Smooth muscle cell (in vitro differentiated cells): ENCODE data around the gene PPP1R3E. TPM values are rescaled to one million over a fixed set of nuclear protein-coding genes. Genes with fewer than 3 reads are reported as not detected.

ENCODE experiments used
- DNase-seq: peaks from one replicate; lab custom pipeline; 2025; ENCODE audit not compliant: unreplicated experiment; lab: John Stamatoyannopoulos, UW
- H2AFZ ChIP-seq: fragments of 200-600 bp; sonication (generic); 2 replicates; pipeline ENCODE4 v1.6.0; 2016; ENCODE audit warnings: antibody characterized with exemption, low read depth, mild to moderate bottlenecking
- H3F3A ChIP-seq: fragments of 200-600 bp; sonication (generic); 2 replicates; pipeline ENCODE4 v1.6.0; 2017; ENCODE audit warnings: antibody characterized with exemption, low read depth
- H3K27ac ChIP-seq: fragments of 200-600 bp; sonication (generic); 2 replicates; pipeline ENCODE4 v1.5.1; 2016; ENCODE audit warnings: low read depth, mild to moderate bottlenecking
- H3K27me3 ChIP-seq: fragments of 200-600 bp; sonication (generic); 2 replicates; pipeline ENCODE4 v1.6.1; 2016; ENCODE audit warnings: low read depth, mild to moderate bottlenecking
- H3K36me3 ChIP-seq: fragments of 200-600 bp; sonication (generic); 2 replicates; pipeline ENCODE4 v1.5.1; 2016; ENCODE audit warnings: low read depth
- H3K4me1 ChIP-seq: fragments of 200-600 bp; sonication (generic); 2 replicates; pipeline ENCODE4 v1.5.1; 2016; ENCODE audit warnings: low read depth
- H3K4me2 ChIP-seq: fragments of 200-600 bp; sonication (generic); 2 replicates; pipeline ENCODE4 v1.6.0; 2016; ENCODE audit warnings: mild to moderate bottlenecking
- H3K4me3 ChIP-seq: fragments of 200-600 bp; sonication (generic); 2 replicates; pipeline ENCODE4 v1.5.1; 2016; ENCODE audit warnings: mild to moderate bottlenecking
- H3K79me2 ChIP-seq: fragments of 200-600 bp; sonication (generic); 2 replicates; pipeline ENCODE4 v1.6.0; 2016; ENCODE audit warnings: low read depth, mild to moderate bottlenecking
- H3K9ac ChIP-seq: fragments of 200-600 bp; sonication (generic); 2 replicates; pipeline ENCODE4 v1.6.0; 2016; ENCODE audit warnings: low read depth
- H3K9me3 ChIP-seq: fragments of 200-600 bp; sonication (generic); replicated peaks from 2 replicates; pipeline ENCODE4 v1.5.1; 2016; ENCODE audit warnings: low read depth
- H4K20me1 ChIP-seq: fragments of 200-600 bp; sonication (generic); 2 replicates; pipeline ENCODE4 v1.6.0; 2016; ENCODE audit warnings: low read depth
- CTCF ChIP-seq: fragments of 200-600 bp; sonication (generic); IDR thresholded peaks from 2 replicates; pipeline ENCODE4 v1.5.1; 2017; ENCODE audit warnings: borderline replicate concordance, mild to moderate bottlenecking, antibody characterized with exemption; ENCODE audit not compliant: insufficient read depth, poor library complexity, severe bottlenecking
- WGBS: methylation state at CpG from one replicate; pipeline ENCODE4 v1.1.7; 2016; ENCODE audit warnings: low lambda C conversion rate; 5-methylcytosine and 5-hydroxymethylcytosine counted together
- polyA plus RNA-seq: library from polyadenylated mRNA; unstranded; fragments of >200 nt; fragmentation: Nextera tagmentation; extraction: Ambion mirVana; gene quantifications from 2 replicates; pipeline ENCODE4 v1.2.1, GENCODE V29; 2016
- total RNA-seq: library from RNA; depleted of rRNA; stranded (reverse); fragments of >200 nt; gene quantifications from 2 replicates; pipeline ENCODE4 v1.2.3, GENCODE V29; 2014

PPP1R3E gene
- total and polyA plus RNA-seq, 2 experiments from 2014 or later, result 0.71 to 2.0 TPM

GRCh38 chr14:23319746-23320583, 17.3 kb upstream of the PPP1R3E start:
- peaks cover 31% of the 10 kb centered on the region for H4K20me1 ChIP-seq
- peak overlapping the region; percentile 15 for H3K9ac ChIP-seq
- no peak for TF ChIP-seq CTCF
- H3K4me1 ChIP-seq, result peaks cover 19% of the 10 kb centered on the region
- peak overlapping the region; percentile 37 for H3K4me3 ChIP-seq
- peak overlapping the region; percentile 75 for H3K4me2 ChIP-seq
- peak overlapping the region; percentile 62 for H2AFZ ChIP-seq
- H3K36me3 ChIP-seq, result peaks cover 3% of the 10 kb centered on the region
- no peak for DNase-seq
- no peaks in the 10 kb centered on the region for H3K9me3 ChIP-seq
- peak overlapping the region; percentile 77 for H3K27ac ChIP-seq
- peaks cover 34% of the 10 kb centered on the region for H3K79me2 ChIP-seq
- no peaks in the 10 kb centered on the region for H3K27me3 ChIP-seq
- 96% methylated on average over 17 of the region's 17 CpGs for WGBS
- peaks cover 44% of the 10 kb centered on the region for H3F3A ChIP-seq

GRCh38 chr14:23316300-23316699, 13.6 kb upstream of the PPP1R3E start:
- Histone ChIP-seq H3K79me2 (peaks cover 17% of the 10 kb centered on the region), H3F3A (peaks cover 26% of the 10 kb centered on the region), H3K4me3 (no peak overlapping the region), H4K20me1 (peaks cover 10% of the 10 kb centered on the region), H2AFZ (no peak overlapping the region), H3K27ac (no peak overlapping the region), H3K27me3 (no peaks in the 10 kb centered on the region), H3K4me2 (no peak overlapping the region), H3K9ac (no peak overlapping the region), H3K36me3 (peaks cover 3% of the 10 kb centered on the region), H3K4me1 (peaks cover 6% of the 10 kb centered on the region), H3K9me3 (no peaks in the 10 kb centered on the region)
- no peak for TF ChIP-seq CTCF
- WGBS, result 97% methylated on average over 5 of the region's 5 CpGs
- no peak for DNase-seq

GRCh38 chr14:23310546-23310945, 7.9 kb upstream of the PPP1R3E start:
- Histone ChIP-seq H3K79me2 (peaks cover 56% of the 10 kb centered on the region), H3K4me2 (no peak overlapping the region), H3K27me3 (no peaks in the 10 kb centered on the region), H3K27ac (no peak overlapping the region), H3F3A (peaks cover 4% of the 10 kb centered on the region), H3K9me3 (no peaks in the 10 kb centered on the region), H3K9ac (no peak overlapping the region), H4K20me1 (peaks cover 46% of the 10 kb centered on the region), H2AFZ (no peak overlapping the region), H3K36me3 (no peaks in the 10 kb centered on the region), H3K4me3 (no peak overlapping the region), H3K4me1 (peaks cover 16% of the 10 kb centered on the region)
- WGBS, result 100% methylated on average over 1 of the region's 1 CpG
- no peak for TF ChIP-seq CTCF
- no peak for DNase-seq
